H9 (cell line): ENCODE results near the gene SBK2. TPM values are rescaled to one million over a fixed set of nuclear protein-coding genes. Genes with fewer than 3 reads are reported as not detected.

ENCODE experiments used
- DNase-seq: peaks from one replicate; pipeline ENCODE4 v3.0.0-alpha.2; 2017
- H2AFZ ChIP-seq: one replicate; pipeline ENCODE4 v1.6.1; 2013; ENCODE audit warnings: mild to moderate bottlenecking, low read length, control low read depth, moderate library complexity
- H2AK5ac ChIP-seq: 2 replicates; pipeline ENCODE4 v1.6.1; 2013; ENCODE audit warnings: low read length, control low read depth, mixed read lengths; ENCODE audit not compliant: insufficient read length
- H2BK120ac ChIP-seq: one replicate; pipeline ENCODE4 v1.6.1; 2013; ENCODE audit warnings: low read depth, mild to moderate bottlenecking, low read length, control low read depth, inconsistent platforms; ENCODE audit not compliant: poor library complexity, severe bottlenecking
- H2BK12ac ChIP-seq: 2 replicates; pipeline ENCODE4 v1.6.1; 2013; ENCODE audit warnings: low read length, control low read depth, mixed read lengths, low read depth; ENCODE audit not compliant: insufficient read length
- H2BK15ac ChIP-seq: 2 replicates; pipeline ENCODE4 v1.6.1; 2013; ENCODE audit warnings: low read depth, low read length, control low read depth
- H2BK20ac ChIP-seq: one replicate; pipeline ENCODE4 v1.6.1; 2013; ENCODE audit warnings: low read depth, mild to moderate bottlenecking, low read length, control low read depth, inconsistent platforms; ENCODE audit not compliant: poor library complexity, severe bottlenecking
- H2BK5ac ChIP-seq: 2 replicates; pipeline ENCODE4 v1.6.1; 2013; ENCODE audit warnings: low read length, control low read depth, mixed read lengths; ENCODE audit not compliant: insufficient read length
- H3K14ac ChIP-seq: 2 replicates; pipeline ENCODE4 v1.6.1; 2013; ENCODE audit warnings: low read length, control low read depth; ENCODE audit not compliant: insufficient read depth
- H3K18ac ChIP-seq: 2 replicates; pipeline ENCODE4 v1.6.1; 2013; ENCODE audit warnings: low read depth, mild to moderate bottlenecking, mixed read lengths, low read length, control low read depth; ENCODE audit not compliant: insufficient read length
- H3K23ac ChIP-seq: 2 replicates; pipeline ENCODE4 v1.6.1; 2013; ENCODE audit warnings: low read length, control low read depth, mixed read lengths, low read depth; ENCODE audit not compliant: insufficient read length
- H3K23me2 ChIP-seq: 2 replicates; pipeline ENCODE4 v1.6.1; 2013; ENCODE audit warnings: low read depth, mild to moderate bottlenecking, mixed read lengths, low read length, control low read depth; ENCODE audit not compliant: insufficient read length, poor library complexity, severe bottlenecking
- H3K27ac ChIP-seq: 2 replicates; pipeline ENCODE4 v1.5.1; 2013; ENCODE audit warnings: low read length, control low read depth, mixed read lengths, low read depth; ENCODE audit not compliant: insufficient read length
- H3K27me3 ChIP-seq: 2 replicates; pipeline ENCODE4 v1.6.1; 2013; ENCODE audit warnings: low read length, control low read depth, inconsistent platforms; ENCODE audit not compliant: insufficient read depth
- H3K4ac ChIP-seq: 2 replicates; pipeline ENCODE4 v1.6.1; 2013; ENCODE audit warnings: low read depth, mild to moderate bottlenecking, control low read depth, inconsistent platforms, low read length, moderate library complexity
- H3K4me1 ChIP-seq: 2 replicates; pipeline ENCODE4 v1.6.1; 2013; ENCODE audit warnings: low read length, control low read depth, inconsistent platforms; ENCODE audit not compliant: insufficient read depth
- H3K4me2 ChIP-seq: 2 replicates; pipeline ENCODE4 v1.6.1; 2013; ENCODE audit warnings: low read length, control low read depth, mixed read lengths; ENCODE audit not compliant: insufficient read length, insufficient read depth
- H3K56ac ChIP-seq: 2 replicates; pipeline ENCODE4 v1.6.1; 2013; ENCODE audit warnings: low read depth, mild to moderate bottlenecking, mixed read lengths, low read length, control low read depth; ENCODE audit not compliant: insufficient read length
- H3K79me1 ChIP-seq: 2 replicates; pipeline ENCODE4 v1.6.1; 2013; ENCODE audit warnings: low read depth, mild to moderate bottlenecking, moderate library complexity, low read length, control low read depth, inconsistent platforms; ENCODE audit not compliant: insufficient read depth, poor library complexity, severe bottlenecking
- H3K79me2 ChIP-seq: 2 replicates; pipeline ENCODE4 v1.6.1; 2013; ENCODE audit warnings: low read length, control low read depth, inconsistent platforms; ENCODE audit not compliant: insufficient read depth
- H3K9ac ChIP-seq: 2 replicates; pipeline ENCODE4 v1.6.1; 2013; ENCODE audit warnings: low read length, control low read depth, mixed read lengths; ENCODE audit not compliant: insufficient read length; ENCODE audit errors: extremely low read depth
- H3K9me3 ChIP-seq: one replicate; pipeline ENCODE4 v1.6.1; 2013; ENCODE audit warnings: low read depth, low read length, inconsistent platforms; ENCODE audit not compliant: control insufficient read depth
- H3T11ph ChIP-seq: one replicate; pipeline ENCODE4 v1.6.1; 2013; ENCODE audit warnings: mild to moderate bottlenecking, low read length, control low read depth, inconsistent platforms
- H4K20me1 ChIP-seq: one replicate; pipeline ENCODE4 v1.6.1; 2013; ENCODE audit not compliant: control insufficient read depth, insufficient read length, insufficient read depth
- H4K5ac ChIP-seq: 2 replicates; pipeline ENCODE4 v1.6.1; 2013; ENCODE audit warnings: low read depth, mild to moderate bottlenecking, mixed read lengths, low read length, control low read depth; ENCODE audit not compliant: insufficient read length
- H4K8ac ChIP-seq: replicated peaks from 2 replicates; pipeline ENCODE4 v1.6.1; 2013; ENCODE audit warnings: low read length, control low read depth, mixed read lengths, low read depth; ENCODE audit not compliant: insufficient read length
- H4K91ac ChIP-seq: 2 replicates; pipeline ENCODE4 v1.6.1; 2013; ENCODE audit warnings: low read depth, mild to moderate bottlenecking, moderate library complexity, mixed read lengths, low read length, control low read depth; ENCODE audit not compliant: insufficient read length
- H3K27ac Mint-ChIP-seq, 3 experiments: 2 replicates in 2 of 3; 3 replicates in 1 of 3; pipeline ENCODE4 v1.8.0; 2020 to 2021; ENCODE audit warnings: mixed read lengths in 3 of 3, mild to moderate bottlenecking in 1 of 3, moderate library complexity in 1 of 3
- H3K27me3 Mint-ChIP-seq: 2 replicates; pipeline ENCODE4 v1.8.0; 2021; ENCODE audit warnings: low read depth, mild to moderate bottlenecking, moderate library complexity, mixed read lengths
- H3K36me3 Mint-ChIP-seq, 3 experiments: 2 replicates in 2 of 3; 3 replicates in 1 of 3; pipeline ENCODE4 v1.8.0; 2020 to 2021; ENCODE audit warnings: low read depth in 3 of 3, mixed read lengths in 3 of 3; ENCODE audit not compliant: insufficient read depth in 1 of 3
- H3K4me1 Mint-ChIP-seq, 2 experiments: 2 replicates each; pipeline ENCODE4 v1.8.0; 2020; ENCODE audit warnings: mixed read lengths in 2 of 2
- H3K4me3 Mint-ChIP-seq, 2 experiments: 2 replicates in 1 of 2; 3 replicates in 1 of 2; pipeline ENCODE4 v1.8.0; 2020 to 2021; ENCODE audit warnings: mild to moderate bottlenecking in 2 of 2, mixed read lengths in 2 of 2, moderate library complexity in 1 of 2
- H3K9me3 Mint-ChIP-seq, 2 experiments: 2 replicates in 1 of 2; 3 replicates in 1 of 2; pipeline ENCODE4 v1.8.0; 2020; ENCODE audit warnings: mild to moderate bottlenecking in 2 of 2, mixed read lengths in 2 of 2, moderate library complexity in 1 of 2
- CTCF ChIP-seq: fragments of 200-600 bp; sonication (generic); conservative IDR thresholded peaks from 3 replicates; pipeline ENCODE4 v1.8.0; 2021; ENCODE audit warnings: antibody characterized with exemption, mild to moderate bottlenecking
- whole genome bisulfite sequencing: extraction: QIAGEN DNeasy Blood & Tissue Kit; methylation state at CpG from one replicate; pipeline ENCODE4 v1.1.7; 2013; ENCODE audit warnings: missing lambda C conversion rate, low lambda C conversion rate, mixed read lengths; ENCODE audit not compliant: insufficient read length; ENCODE audit errors: extremely low coverage; 5-methylcytosine and 5-hydroxymethylcytosine counted together
- total RNA-seq: library from RNA; stranded (reverse); gene quantifications from 2 replicates; pipeline ENCODE4 v1.2.1, GENCODE V29; 2021

Gene SBK2
- total RNA-seq, 1 experiment from 2014 or later: 2.8 TPM

GRCh38 chr19:55540619-55541018, 3.7 kb upstream of the SBK2 start:
- DNase-seq: no peak

More at GRCh38 chr19:55540619-55541018, 3.7 kb upstream of the SBK2 start:
- H4K5ac ChIP-seq: no peak overlapping the region
- H2BK5ac ChIP-seq: no peak overlapping the region
- WGBS: no CpG with 5 or more reads among the region's 10 CpGs
- Mint-ChIP-seq H3K36me3 (peaks cover 0 to 6% (median 0%) of the 10 kb centered on the region in 3 experiments; a peak in 2 of 7 replicates), H3K9me3 (peaks cover 6 to 14% of the 10 kb centered on the region in 2 experiments; a peak in 4 of 5 replicates), H3K27ac (peak overlapping the region in 2 of 3 experiments; percentile 29 to 90; a peak in 3 of 7 replicates), H3K4me3 (0 out of 5 replicates have a peak overlapping the region, but pooled peaks of 1 of the 2 experiments have one; percentile 14), H3K27me3 (peaks cover 16% of the 10 kb centered on the region), H3K4me1 (peaks cover 6 to 38% of the 10 kb centered on the region in 2 experiments)
- no peak for TF ChIP-seq CTCF
- H2BK12ac ChIP-seq: no peak overlapping the region
- no peak overlapping the region for H3T11ph ChIP-seq
- no peaks in the 10 kb centered on the region for H3K79me1 ChIP-seq
- H3K4ac ChIP-seq: no peak overlapping the region
- no peaks in the 10 kb centered on the region for H3K79me2 ChIP-seq
- no peak overlapping the region for H2BK120ac ChIP-seq
- H3K23ac ChIP-seq: no peak overlapping the region
- no peak overlapping the region for H2BK15ac ChIP-seq
- peaks cover 2% of the 10 kb centered on the region for H4K20me1 ChIP-seq
- no peaks in the 10 kb centered on the region for H3K9me3 ChIP-seq
- no peak overlapping the region for H4K8ac ChIP-seq
- H3K9ac ChIP-seq: no peak overlapping the region
- no peaks in the 10 kb centered on the region for H3K23me2 ChIP-seq
- no peaks in the 10 kb centered on the region for H3K27me3 ChIP-seq
- no peaks in the 10 kb centered on the region; the same call in 1 of the 2 replicates for H3K4me1 ChIP-seq
- H2AFZ ChIP-seq: no peak overlapping the region
- no peak overlapping the region for H3K27ac ChIP-seq
- no peak overlapping the region for H3K4me2 ChIP-seq
- no peak overlapping the region for H2BK20ac ChIP-seq
- H3K18ac ChIP-seq: no peak overlapping the region
- no peak overlapping the region for H2AK5ac ChIP-seq
- no peak overlapping the region for H3K14ac ChIP-seq
- no peak overlapping the region for H4K91ac ChIP-seq
- no peak overlapping the region for H3K56ac ChIP-seq
